ENCODE measurements around the gene NUDT22. TPM values are rescaled to one million over a fixed set of nuclear protein-coding genes. Genes with fewer than 3 reads are reported as not detected.

The NUDT22 gene
- total RNA-seq, 1 experiment from 2014 or later, result 50.4 TPM

DNA sequence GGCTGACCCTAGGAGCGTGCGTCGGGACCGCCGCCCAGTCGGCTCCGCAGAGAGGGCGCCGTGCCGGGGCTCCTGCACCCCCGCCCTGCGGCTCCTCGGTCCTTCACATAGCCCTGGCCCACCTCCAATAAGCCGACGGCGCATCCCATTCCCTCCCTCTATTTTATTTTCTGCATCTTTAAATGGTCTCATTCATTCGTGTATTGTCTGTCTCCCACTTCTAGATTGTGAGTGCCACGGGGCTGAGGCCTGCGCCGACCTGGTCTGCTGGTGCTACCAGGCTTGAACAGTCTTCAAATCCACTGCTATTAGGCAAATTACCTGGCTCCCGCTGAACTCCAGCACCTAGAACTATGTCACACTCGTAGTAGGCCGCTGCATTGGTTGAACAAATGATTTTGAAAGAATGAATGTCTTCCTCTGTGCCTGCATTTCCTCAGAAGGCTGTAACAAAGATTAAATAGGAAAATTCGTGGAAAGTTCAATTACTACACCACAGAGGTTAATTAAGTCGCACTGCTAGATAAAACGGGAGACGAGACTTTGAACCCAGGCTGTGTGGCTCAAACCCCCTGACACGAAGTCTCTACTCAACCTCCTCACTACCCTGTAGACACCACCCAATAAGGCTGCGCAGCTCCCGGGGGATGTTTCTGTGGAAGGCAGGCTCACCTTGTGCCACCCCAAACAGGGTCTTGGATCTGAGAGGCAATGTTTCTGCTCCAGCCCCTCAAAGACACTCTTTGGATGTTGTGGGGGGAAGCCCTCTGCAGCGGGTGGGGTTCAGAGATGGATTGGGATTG is 21.9 kb downstream of the NUDT22 start:
- no peak for DNase-seq (ENCODE audit: low read depth, low spot score)
- in situ Hi-C loops (cut with HindIII; ENCODE audit: low pct_unique_long_range_greater_than_20kb, low sequenced_read_pairs), result no loop called here

DNA sequence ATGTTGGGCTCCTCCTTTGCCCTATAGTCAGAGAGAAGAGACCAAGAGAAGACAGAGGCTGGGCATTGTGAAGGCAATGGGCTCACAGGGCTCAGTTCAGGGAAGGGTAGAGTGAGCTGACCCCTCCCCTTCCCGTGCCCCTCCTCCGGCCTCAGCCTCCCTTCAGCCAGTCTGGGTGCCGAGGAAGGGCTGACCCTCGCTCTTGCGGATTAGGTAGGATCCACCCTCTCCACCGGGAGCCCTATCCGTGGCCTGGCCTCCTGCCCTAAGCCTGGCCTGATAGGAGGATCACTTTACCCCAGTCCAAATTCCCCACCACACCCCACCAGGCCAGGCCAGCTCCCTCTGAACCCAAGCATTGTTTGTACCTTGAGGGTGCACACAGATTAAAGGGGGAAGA is 22.5 kb downstream of the NUDT22 start:
- in situ Hi-C loops (cut with HindIII; ENCODE audit: low pct_unique_long_range_greater_than_20kb, low sequenced_read_pairs), result no loop called here
- no peak for DNase-seq (ENCODE audit: low read depth, low spot score)

DNA sequence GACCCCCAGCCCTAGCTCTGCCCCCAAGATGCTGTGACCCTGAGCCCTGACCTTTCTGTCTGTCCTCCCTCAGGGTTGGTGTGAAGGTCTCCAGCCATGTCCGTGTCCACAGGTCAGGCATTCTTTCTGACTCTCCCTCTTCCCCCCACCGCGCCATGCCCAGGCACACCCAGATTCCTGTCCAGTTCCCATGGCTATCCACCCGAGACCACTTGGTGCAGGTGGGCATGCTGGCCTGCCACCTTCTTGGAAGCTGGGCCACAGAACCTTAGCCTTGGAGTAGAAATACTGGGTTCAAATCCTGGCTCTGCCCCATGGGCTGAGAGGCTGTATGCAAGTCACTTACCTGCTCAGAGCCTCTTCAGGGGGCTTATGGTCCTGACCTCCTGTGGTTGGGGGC is 23.0 kb downstream of the NUDT22 start:
- in situ Hi-C loops (cut with HindIII; ENCODE audit: low pct_unique_long_range_greater_than_20kb, low sequenced_read_pairs), result no loop called here
- no peak for DNase-seq (ENCODE audit: low read depth, low spot score)

- in situ Hi-C loops (cut with HindIII; ENCODE audit: low pct_unique_long_range_greater_than_20kb, low sequenced_read_pairs), result no loop called here
These were observed 23.7 kb downstream of the NUDT22 start for GRCh38 chr11:64249563-64250414.

DNA sequence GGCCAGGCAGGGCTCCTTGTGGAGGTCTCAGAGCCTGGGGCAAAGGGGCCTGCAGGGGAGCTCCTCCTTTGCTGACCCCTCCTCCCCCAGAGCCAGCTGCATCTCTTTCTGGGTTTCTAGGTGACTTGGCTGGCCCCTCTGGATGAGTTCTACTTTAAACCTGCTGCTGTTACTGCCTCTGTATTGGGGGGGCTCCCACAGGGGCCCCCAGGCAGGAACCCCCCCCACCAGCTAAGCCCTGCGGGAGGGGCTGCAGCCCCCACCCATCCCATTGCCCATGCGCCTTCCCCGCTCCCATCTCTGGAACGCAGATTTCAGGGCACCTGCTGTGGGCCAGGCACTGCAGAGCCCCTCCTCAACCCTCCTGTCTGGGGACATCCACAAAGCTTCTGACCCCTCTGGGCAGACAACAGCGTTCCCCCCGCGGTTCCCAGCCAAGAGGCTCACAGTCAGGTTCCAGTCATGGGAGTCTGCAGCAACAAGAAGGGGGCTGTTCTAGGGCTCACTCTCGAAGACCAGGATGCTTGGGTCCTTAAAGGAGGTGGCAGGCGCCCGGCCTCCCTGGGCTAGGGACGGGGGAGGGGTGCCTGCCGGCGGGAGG is 24.4 kb downstream of the NUDT22 start:
- in situ Hi-C loops (cut with HindIII; ENCODE audit: low pct_unique_long_range_greater_than_20kb, low sequenced_read_pairs), result no loop called here
- DNase-seq (ENCODE audit: low read depth, low spot score), result no peak

More at GRCh38 chr11:64249563-64250414, 23.7 kb downstream of the NUDT22 start:
- no peak for DNase-seq (ENCODE audit: low read depth, low spot score)

- DNase-seq (ENCODE audit: low read depth, low spot score), result no peak
- in situ Hi-C loops (cut with HindIII; ENCODE audit: low pct_unique_long_range_greater_than_20kb, low sequenced_read_pairs), result no loop called here
These were observed 25.1 kb downstream of the NUDT22 start, which contains the start of gene PLCB3 for GRCh38 chr11:64251016-64251752. Gene PLCB3 (plus strand): TSS chr11:64251530. CDS start chr11:64251650, 120 bp downstream.

DNA sequence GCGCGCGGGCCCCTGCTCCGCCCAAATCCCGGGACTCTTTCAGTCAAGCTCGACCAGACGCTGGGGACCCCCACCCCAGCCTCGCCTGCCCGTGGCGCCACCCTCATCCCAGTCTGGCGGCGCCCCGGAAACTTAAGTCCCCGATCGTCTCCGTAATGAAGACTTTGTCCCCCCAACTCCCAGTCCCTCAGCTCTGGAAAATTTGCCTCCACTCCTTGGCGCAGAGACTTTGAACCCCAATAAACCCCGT is 25.6 kb downstream of the NUDT22 start:
- no peak for DNase-seq (ENCODE audit: low read depth, low spot score)
- in situ Hi-C loops (cut with HindIII; ENCODE audit: low pct_unique_long_range_greater_than_20kb, low sequenced_read_pairs), result no loop called here

DNA sequence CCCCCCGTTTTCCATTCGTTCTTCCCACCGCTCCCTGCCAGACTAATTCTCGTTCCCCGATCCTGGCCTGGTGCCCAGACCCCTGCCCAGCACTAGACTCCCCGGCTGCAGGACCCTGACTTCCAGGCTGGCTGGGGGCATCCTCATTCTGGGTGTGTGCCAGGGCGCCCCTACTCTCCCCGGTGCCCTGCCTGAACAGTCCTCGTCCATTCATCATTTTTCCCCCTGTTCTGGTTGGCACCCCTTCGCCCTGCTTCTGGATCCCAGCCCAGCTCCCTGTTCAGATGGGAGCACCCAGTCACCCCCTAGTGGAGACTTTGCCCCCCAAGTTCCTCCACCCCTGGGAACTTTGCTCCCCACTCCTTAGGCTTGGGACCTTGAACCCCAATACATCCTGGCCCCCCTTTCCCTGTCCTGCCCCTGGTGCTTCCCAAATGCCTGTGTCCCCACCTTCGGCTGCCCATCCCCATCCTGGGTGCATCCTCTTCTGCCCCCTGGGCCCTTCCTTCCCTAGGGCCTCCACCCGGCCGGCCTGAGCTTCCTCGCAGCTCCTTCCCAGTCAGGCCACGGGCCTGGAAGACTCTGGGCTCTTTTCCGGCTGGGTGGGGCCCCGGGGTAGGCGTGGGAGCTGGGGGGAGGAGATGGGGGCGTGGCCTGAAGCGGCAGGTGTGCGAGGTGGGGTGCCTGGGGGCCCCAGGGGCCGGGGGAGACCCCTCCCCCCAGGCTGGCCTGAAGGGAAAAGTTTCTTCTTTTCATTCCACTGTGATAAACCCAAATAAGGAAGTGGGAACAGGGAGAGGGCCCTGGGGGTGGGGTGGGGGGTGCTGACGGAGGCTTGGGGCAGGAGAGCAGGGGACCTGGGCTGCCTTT is 26.2 kb downstream of the NUDT22 start:
- in situ Hi-C loops (cut with HindIII; ENCODE audit: low pct_unique_long_range_greater_than_20kb, low sequenced_read_pairs), result no loop called here
- peak; percentile 50 for DNase-seq (ENCODE audit: low read depth, low spot score)

GRCh38 chr11:64253043-64253442 is 27.0 kb downstream of the NUDT22 start:
- DNase-seq (ENCODE audit: low read depth, low spot score), result no peak
- in situ Hi-C loops (cut with HindIII; ENCODE audit: low pct_unique_long_range_greater_than_20kb, low sequenced_read_pairs), result no loop called here

- in situ Hi-C loops (cut with HindIII; ENCODE audit: low pct_unique_long_range_greater_than_20kb, low sequenced_read_pairs), result no loop called here
- no peak for DNase-seq (ENCODE audit: low read depth, low spot score)
These were observed 27.4 kb downstream of the NUDT22 start for GRCh38 chr11:64253481-64253880.

DNA sequence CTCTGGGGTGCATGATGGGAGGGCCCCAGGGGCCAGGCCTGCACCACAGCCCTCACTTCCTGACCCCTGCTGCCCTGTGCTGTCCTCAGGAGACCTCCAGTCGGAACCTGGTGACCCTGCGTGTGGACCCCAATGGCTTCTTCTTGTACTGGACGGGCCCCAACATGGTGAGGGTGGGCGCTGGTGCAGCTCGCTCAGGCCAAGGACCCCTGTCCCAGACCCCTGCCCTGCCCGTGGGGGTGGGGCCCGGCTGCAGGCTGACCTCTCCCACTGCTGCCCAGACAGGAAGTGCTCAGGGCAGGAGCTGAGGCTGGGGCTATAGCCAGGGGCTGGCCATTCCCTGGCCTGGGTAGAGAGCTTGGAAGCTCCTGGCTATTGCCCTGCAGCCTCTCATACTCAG is 28.3 kb downstream of the NUDT22 start:
- no peak for DNase-seq (ENCODE audit: low read depth, low spot score)
- in situ Hi-C loops (cut with HindIII; ENCODE audit: low pct_unique_long_range_greater_than_20kb, low sequenced_read_pairs), result no loop called here

DNA sequence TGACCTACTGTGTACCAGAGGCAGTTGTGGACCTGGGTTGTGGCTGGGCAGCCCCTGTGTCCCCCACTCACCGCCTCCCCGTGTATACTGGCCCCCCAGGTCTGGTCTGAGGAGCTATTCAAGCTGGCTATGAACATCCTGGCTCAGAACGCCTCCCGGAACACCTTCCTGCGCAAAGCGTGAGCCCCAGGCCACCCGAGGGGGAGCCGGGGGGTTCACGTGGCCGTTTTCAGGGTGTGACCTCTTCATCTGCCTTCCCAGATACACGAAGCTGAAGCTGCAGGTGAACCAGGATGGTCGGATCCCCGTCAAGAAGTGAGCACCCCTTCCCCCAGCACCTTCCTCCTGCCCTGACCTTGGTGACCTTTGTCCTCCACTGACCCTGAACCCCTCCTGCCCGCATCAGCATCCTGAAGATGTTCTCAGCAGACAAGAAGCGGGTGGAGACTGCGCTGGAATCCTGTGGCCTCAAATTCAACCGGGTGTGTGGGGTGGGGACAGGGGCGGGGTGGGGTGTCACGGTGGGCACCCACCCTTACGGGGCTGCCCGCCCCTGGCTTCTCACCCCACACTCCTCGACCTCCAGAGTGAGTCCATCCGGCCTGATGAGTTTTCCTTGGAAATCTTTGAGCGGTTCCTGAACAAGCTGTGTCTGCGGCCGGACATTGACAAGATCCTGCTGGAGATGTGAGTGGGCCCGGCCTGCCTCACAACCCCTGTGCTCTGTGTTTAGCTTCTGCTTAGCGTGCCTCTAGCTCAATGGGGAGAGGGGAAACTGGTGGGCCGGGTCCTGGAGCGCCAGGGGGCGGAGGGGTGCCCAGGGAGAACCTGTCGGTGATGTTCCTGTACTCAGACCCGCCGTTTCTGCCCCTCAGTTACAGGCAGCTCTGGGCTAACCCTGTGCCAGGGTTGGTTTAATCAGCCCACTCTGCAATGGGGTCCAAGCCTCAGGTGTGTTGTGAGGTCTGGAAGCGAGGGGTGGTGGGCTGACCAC is 29.4 kb downstream of the NUDT22 start:
- DNase-seq (ENCODE audit: low read depth, low spot score), result no peak
- in situ Hi-C loops (cut with HindIII; ENCODE audit: low pct_unique_long_range_greater_than_20kb, low sequenced_read_pairs), result no loop called here

DNA sequence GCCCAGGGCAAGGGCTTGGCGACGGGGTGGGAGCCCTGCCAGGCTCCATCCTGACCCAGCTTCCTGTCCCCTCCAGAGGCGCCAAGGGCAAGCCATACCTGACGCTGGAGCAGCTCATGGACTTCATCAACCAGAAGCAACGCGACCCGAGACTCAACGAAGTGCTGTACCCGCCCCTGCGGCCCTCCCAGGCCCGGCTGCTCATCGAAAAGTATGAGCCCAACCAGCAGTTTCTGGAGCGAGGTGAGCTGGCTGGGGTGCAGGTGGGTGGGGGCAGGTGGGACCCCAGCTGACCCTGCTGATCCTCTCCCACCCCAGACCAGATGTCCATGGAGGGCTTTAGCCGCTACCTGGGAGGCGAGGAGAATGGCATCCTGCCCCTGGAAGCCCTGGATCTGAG is 30.2 kb downstream of the NUDT22 start:
- in situ Hi-C loops (cut with HindIII; ENCODE audit: low pct_unique_long_range_greater_than_20kb, low sequenced_read_pairs), result no loop called here
- DNase-seq (ENCODE audit: low read depth, low spot score), result no peak

- DNase-seq (ENCODE audit: low read depth, low spot score), result no peak
- in situ Hi-C loops (cut with HindIII; ENCODE audit: low pct_unique_long_range_greater_than_20kb, low sequenced_read_pairs), result no loop called here
These were observed 32.3 kb downstream of the NUDT22 start for GRCh38 chr11:64258356-64258755.

DNA sequence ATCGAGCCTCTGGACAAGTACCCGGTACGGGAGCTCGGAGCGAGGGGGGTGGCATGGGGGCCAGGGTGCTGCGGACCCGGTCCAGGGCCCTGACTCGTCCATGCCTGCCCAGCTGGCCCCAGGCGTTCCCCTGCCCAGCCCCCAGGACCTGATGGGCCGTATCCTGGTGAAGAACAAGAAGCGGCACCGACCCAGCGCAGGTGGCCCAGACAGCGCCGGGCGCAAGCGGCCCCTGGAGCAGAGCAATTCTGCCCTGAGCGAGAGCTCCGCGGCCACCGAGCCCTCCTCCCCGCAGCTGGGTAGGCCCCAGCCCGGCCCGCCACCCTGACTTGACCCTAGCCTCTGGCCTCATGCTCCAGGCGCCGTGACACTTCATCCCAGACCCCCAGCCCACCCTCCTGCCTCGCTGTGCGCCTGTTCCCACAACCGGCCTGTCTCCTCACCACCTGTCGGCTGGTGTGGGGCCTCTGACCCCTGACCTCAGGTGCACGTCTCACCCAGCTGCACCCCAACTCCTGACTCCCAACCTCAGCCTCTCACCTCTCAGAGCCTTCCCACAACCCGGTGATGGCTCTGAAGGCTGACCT is 33.0 kb downstream of the NUDT22 start:
- in situ Hi-C loops (cut with HindIII; ENCODE audit: low pct_unique_long_range_greater_than_20kb, low sequenced_read_pairs), result no loop called here
- DNase-seq (ENCODE audit: low read depth, low spot score), result no peak
